WERI-Rb-1 (cell line): Measurements from ENCODE around the gene IL17REL.

Source experiments
- DNase-seq: peaks from one replicate; pipeline ENCODE4 v3.0.0-alpha.2; 2020
- H3K27ac ChIP-seq: fragments of 250-450 bp; sonication (Bioruptor Pico); 2 replicates; pipeline ENCODE4 v1.5.1; 2020; ENCODE audit warnings: mild to moderate bottlenecking, moderate library complexity
- H3K27me3 ChIP-seq: fragments of 250-450 bp; sonication (Bioruptor Pico); 2 replicates; pipeline ENCODE4 v1.5.1; 2021; ENCODE audit warnings: mild to moderate bottlenecking, low read depth, moderate library complexity; ENCODE audit not compliant: insufficient read depth, severe bottlenecking
- H3K36me3 ChIP-seq: fragments of 250-450 bp; sonication (Bioruptor Pico); 2 replicates; pipeline ENCODE4 v1.5.1; 2020; ENCODE audit warnings: mild to moderate bottlenecking, moderate library complexity
- H3K4me3 ChIP-seq: 2 replicates; pipeline ENCODE4 v1.5.1; 2011; ENCODE audit warnings: low read depth, mild to moderate bottlenecking, control low read depth, low read length
- H3K9me3 ChIP-seq: fragments of 250-450 bp; sonication (Bioruptor Pico); 2 replicates; pipeline ENCODE4 v1.5.1; 2021; ENCODE audit warnings: mild to moderate bottlenecking, moderate library complexity; ENCODE audit not compliant: severe bottlenecking
- TF ChIP-seq, protein P1 (sequence below): IDR thresholded peaks from 2 replicates; pipeline ENCODE4 v1.5.1; 2011; ENCODE audit warnings: low read depth, mild to moderate bottlenecking, control low read depth, inconsistent platforms, low read length

The IL17REL gene

DNA sequence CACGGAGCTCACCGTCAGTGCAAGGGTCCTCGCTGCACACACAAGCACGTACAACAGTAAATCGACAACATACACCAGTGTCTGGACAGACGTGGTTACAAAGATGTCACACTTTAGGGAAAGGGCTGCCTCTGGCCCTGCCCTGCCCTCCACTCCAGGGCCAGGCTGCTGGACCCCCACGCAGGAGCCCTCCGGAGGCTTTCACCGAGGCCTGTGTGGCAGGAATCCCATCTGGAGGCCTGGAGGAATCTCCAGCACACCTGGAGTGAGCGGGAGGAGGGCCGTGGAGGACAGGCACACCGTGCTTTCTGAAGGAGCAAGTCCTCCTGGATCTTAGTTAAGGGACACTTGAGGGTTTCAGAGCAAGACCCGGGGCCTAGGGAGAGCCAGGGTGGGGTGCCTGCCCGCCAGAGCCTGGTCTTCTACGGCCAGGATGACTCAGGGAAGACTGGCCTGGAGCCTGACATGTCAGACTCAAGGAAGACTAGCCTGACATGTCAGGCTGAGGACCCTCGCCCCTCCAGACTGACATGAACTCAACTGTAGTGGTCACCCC is 54.1 kb downstream of the IL17REL start:
- TF ChIP-seq, protein P1, sequence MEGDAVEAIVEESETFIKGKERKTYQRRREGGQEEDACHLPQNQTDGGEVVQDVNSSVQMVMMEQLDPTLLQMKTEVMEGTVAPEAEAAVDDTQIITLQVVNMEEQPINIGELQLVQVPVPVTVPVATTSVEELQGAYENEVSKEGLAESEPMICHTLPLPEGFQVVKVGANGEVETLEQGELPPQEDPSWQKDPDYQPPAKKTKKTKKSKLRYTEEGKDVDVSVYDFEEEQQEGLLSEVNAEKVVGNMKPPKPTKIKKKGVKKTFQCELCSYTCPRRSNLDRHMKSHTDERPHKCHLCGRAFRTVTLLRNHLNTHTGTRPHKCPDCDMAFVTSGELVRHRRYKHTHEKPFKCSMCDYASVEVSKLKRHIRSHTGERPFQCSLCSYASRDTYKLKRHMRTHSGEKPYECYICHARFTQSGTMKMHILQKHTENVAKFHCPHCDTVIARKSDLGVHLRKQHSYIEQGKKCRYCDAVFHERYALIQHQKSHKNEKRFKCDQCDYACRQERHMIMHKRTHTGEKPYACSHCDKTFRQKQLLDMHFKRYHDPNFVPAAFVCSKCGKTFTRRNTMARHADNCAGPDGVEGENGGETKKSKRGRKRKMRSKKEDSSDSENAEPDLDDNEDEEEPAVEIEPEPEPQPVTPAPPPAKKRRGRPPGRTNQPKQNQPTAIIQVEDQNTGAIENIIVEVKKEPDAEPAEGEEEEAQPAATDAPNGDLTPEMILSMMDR: no peak
- DNase-seq: no peak
- Histone ChIP-seq H3K27ac (peak overlapping the region; percentile 31; the same call in 1 of the 2 replicates), H3K4me3 (no peak overlapping the region), H3K36me3 (peaks cover 18% of the 10 kb centered on the region), H3K27me3 (no peaks in the 10 kb centered on the region), H3K9me3 (no peaks in the 10 kb centered on the region)

DNA sequence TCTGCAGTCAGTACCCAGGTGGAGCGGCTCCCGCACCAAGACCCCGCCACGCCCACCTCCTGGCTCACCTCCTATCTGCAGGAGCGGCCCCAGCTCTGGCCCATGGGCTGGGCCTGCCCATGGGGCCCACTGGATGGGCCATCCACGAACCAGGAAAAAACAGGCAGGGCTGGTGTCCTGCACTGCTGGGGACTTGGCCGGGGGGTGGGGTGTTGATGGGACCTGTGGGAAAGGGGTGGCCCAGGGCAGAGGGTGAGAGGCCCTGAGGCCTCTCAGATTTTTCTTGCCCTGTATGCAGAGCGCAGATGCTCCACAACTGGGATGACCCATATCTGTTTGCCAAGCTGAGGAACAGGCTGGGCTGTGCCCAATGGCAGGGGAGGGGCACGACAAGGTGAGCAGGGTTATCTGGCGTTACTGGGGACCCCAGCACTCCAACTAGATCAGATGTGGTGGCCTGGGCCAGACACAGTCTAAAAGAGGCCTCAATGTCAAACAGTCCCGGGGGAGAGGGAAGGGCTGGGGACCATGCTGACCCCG is 54.7 kb downstream of the IL17REL start:
- H3K27me3 ChIP-seq: no peaks in the 10 kb centered on the region
- no peaks in the 10 kb centered on the region for H3K9me3 ChIP-seq
- H3K4me3 ChIP-seq: no peak overlapping the region
- DNase-seq: no peak
- H3K36me3 ChIP-seq: peaks cover 13% of the 10 kb centered on the region
- H3K27ac ChIP-seq: no peak overlapping the region
- TF ChIP-seq, protein P1: no peak

DNA sequence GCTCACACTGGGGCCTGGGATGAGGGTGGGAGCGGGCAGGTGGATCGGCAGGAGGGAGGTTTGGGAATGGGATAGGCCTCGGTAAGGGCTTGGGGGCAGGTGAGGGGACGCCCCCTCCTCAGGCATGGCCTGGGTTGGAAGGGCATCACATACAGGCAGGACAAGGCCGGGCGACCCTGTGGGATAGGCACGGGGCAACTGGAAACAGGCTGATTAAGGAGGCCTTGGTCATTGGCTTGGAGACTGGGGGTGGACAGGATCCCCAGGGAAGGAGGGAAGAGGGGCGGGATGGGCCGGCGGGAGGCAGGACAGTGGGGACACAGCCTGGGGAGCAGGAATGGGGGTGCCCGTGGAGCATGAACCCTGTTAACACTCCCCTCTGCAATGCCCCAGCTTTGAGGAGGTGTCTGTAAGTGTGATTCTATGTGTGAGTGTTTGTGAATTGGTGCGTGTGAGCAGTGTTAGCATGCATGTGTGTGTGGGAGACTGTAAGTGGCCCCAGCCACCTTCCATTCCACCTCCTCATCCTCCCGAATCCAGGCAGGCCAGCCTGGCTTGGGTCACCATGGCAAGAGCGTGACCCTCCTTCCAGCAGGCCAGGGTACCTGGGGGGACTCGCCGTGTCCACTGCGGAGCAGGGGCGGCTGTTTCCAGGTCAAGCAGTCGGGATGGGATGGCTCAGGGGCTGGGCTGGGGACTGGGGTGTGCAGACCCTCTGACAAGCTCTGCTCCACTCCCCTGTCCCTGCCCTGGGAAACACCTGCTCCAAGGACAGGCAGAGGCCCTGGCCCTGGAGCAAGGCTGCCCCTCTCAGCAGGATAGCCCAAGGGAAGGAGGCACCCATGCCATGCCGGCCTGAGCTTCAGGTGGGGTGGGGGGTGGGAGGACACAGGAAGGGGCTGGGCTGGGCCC is 55.4 kb downstream of the IL17REL start:
- no peak overlapping the region for H3K4me3 ChIP-seq
- no peaks in the 10 kb centered on the region for H3K9me3 ChIP-seq
- no peak overlapping the region for H3K27ac ChIP-seq
- no peak for DNase-seq
- H3K27me3 ChIP-seq: no peaks in the 10 kb centered on the region
- TF ChIP-seq, protein P1: no peak
- peaks cover 7% of the 10 kb centered on the region for H3K36me3 ChIP-seq

DNA sequence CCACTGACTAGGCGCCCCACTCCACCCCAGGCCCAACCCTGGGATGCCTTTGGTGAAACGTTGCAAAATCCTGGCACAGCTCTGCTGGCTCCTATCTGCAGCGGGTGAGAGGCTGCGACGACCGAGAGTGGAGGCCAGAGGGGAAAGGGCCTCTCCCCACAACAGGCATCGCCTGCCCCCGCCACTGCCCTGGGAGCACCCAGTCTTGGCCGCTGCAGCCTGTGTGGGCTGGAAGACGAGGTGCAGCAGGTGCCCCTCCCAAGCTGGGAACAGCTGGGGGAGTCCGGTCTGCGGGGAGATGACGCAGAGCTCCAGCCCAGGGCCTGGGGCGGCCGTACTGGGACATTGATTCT is 56.2 kb downstream of the IL17REL start:
- no peak for DNase-seq
- no peak overlapping the region for H3K4me3 ChIP-seq
- TF ChIP-seq, protein P1: no peak
- H3K27ac ChIP-seq: no peak overlapping the region
- no peaks in the 10 kb centered on the region for H3K27me3 ChIP-seq
- H3K9me3 ChIP-seq: no peaks in the 10 kb centered on the region
- H3K36me3 ChIP-seq: peaks cover under 1% of the 10 kb centered on the region

DNA sequence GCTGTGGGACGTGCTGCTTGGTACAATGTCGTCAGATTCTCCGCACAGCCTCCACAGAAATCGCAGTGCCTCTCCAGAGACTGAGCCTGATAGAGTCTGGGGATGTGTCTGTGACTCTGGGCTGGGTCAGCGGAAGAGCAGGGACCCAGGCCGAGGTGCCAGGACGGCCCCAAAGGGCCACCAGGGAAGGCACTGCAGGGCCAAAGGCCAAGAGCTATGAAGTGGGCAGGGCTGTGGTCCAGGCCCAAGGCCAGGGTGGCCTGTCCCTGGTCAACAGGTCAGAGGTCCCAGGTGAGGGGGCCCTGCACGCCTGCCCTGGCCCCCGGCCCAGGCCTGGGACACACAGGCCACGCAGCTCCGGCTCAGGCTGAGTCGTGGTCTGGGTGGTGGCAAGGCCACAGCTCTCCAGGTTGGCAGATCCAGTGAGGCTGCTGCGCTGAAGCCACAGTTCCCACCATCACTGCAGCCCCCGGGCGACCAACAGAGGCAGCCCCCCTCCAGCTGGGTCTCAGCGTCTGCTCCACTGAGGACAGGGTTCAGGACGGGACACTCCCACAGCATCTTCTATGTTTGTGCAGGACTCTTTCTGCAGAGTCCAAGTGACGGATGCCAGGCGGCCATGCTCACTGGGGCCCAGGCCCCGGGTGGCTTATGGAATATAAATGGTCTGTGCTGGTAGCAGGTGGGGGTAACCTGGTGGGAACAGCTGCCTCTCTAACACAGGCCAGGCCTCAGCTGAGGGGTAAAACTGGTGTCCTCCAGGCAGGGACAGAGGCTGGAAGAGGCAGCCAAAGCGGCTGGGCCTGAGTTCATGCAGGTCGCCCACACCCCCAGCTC is 56.8 kb downstream of the IL17REL start:
- Histone ChIP-seq H3K9me3 (no peaks in the 10 kb centered on the region), H3K4me3 (no peak overlapping the region), H3K27ac (no peak overlapping the region), H3K27me3 (no peaks in the 10 kb centered on the region), H3K36me3 (no peaks in the 10 kb centered on the region)
- DNase-seq: no peak
- TF ChIP-seq, protein P1: no peak
